ENCODE data around the gene KLHL29. TPM values are rescaled to one million over a fixed set of nuclear protein-coding genes. Genes with fewer than 3 reads are reported as not detected.
A peak's percentile ranks its signal among the peaks of the same experiment; 100 is the strongest.

Gene KLHL29
- total and polyA plus RNA-seq, 5 donors = 1.7 to 4.0 (median 2.0) TPM

GRCh38 chr2:23453432-23453831 lies 68.5 kb downstream of the KLHL29 start:
- H3K4me1 ChIP-seq (ENCODE audit: control insufficient read depth, insufficient read depth, low read length) = no peaks in the 10 kb centered on the region
- H3K27ac ChIP-seq (ENCODE audit: low read length) = no peak overlapping the region
- H3K9me3 ChIP-seq (ENCODE audit: control insufficient read depth, low read length) = no peaks in the 10 kb centered on the region
- ATAC-seq = no peak
- no peak for DNase-seq
- no peaks in the 10 kb centered on the region for H3K27me3 ChIP-seq (ENCODE audit: control insufficient read depth, insufficient read depth)
- intact Hi-C loops (cut with DNase I) = no loop called here
- 67% methylated on average over 8 of the region's 8 CpGs for WGBS
- H3K4me3 ChIP-seq (ENCODE audit: low read length) = no peak overlapping the region

- WGBS = 64% methylated on average over 10 of the region's 10 CpGs
- Histone ChIP-seq H3K9me3 (ENCODE audit: control insufficient read depth, low read length) (no peaks in the 10 kb centered on the region), H3K27ac (ENCODE audit: low read length) (no peak overlapping the region), H3K4me1 (ENCODE audit: control insufficient read depth, insufficient read depth, low read length) (no peaks in the 10 kb centered on the region), H3K4me3 (ENCODE audit: low read length) (no peak overlapping the region), H3K27me3 (ENCODE audit: control insufficient read depth, insufficient read depth) (no peaks in the 10 kb centered on the region)
- intact Hi-C loops (cut with DNase I) = no loop called here
- no peak for ATAC-seq
- DNase-seq = no peak
Observed at GRCh38 chr2:23453836-23454460, 69.0 kb downstream of the KLHL29 start.

- WGBS = 57% methylated on average over 11 of the region's 11 CpGs
- intact Hi-C loops (cut with DNase I) = no loop called here
Observed at GRCh38 chr2:23454501-23455120, 69.6 kb downstream of the KLHL29 start.

GRCh38 chr2:23456396-23456795 lies 71.4 kb downstream of the KLHL29 start:
- no peaks in the 10 kb centered on the region for H3K9me3 ChIP-seq (ENCODE audit: control insufficient read depth, low read length)
- DNase-seq = no peak
- intact Hi-C loops (cut with DNase I) = no loop called here
- ATAC-seq = no peak
- H3K27me3 ChIP-seq (ENCODE audit: control insufficient read depth, insufficient read depth) = no peaks in the 10 kb centered on the region
- no peak overlapping the region for H3K27ac ChIP-seq (ENCODE audit: low read length)
- H3K4me3 ChIP-seq (ENCODE audit: low read length) = no peak overlapping the region
- no peaks in the 10 kb centered on the region for H3K4me1 ChIP-seq (ENCODE audit: control insufficient read depth, insufficient read depth, low read length)
- 97% methylated on average over 17 of the region's 17 CpGs for WGBS

More at GRCh38 chr2:23454501-23455120, 69.6 kb downstream of the KLHL29 start:
- no peak for ATAC-seq
- Histone ChIP-seq H3K9me3 (ENCODE audit: control insufficient read depth, low read length) (no peaks in the 10 kb centered on the region), H3K27me3 (ENCODE audit: control insufficient read depth, insufficient read depth) (no peaks in the 10 kb centered on the region), H3K27ac (ENCODE audit: low read length) (no peak overlapping the region), H3K4me3 (ENCODE audit: low read length) (no peak overlapping the region), H3K4me1 (ENCODE audit: control insufficient read depth, insufficient read depth, low read length) (no peaks in the 10 kb centered on the region)
- no peak for DNase-seq

GRCh38 chr2:23456881-23457760 lies 72.1 kb downstream of the KLHL29 start:
- Histone ChIP-seq H3K4me1 (ENCODE audit: control insufficient read depth, insufficient read depth, low read length) (no peaks in the 10 kb centered on the region), H3K27ac (ENCODE audit: low read length) (no peak overlapping the region), H3K27me3 (ENCODE audit: control insufficient read depth, insufficient read depth) (no peaks in the 10 kb centered on the region), H3K9me3 (ENCODE audit: control insufficient read depth, low read length) (no peaks in the 10 kb centered on the region), H3K4me3 (ENCODE audit: low read length) (no peak overlapping the region)
- ATAC-seq (peak in 1 of 2 donors; percentile 20), DNase-seq (no peak)
- 94% methylated on average over 20 of the region's 20 CpGs for WGBS
- intact Hi-C loops (cut with DNase I) = no loop called here

GRCh38 chr2:23457990-23458682 lies 73.2 kb downstream of the KLHL29 start:
- intact Hi-C loops (cut with DNase I) = no loop called here
- no peak overlapping the region for H3K27ac ChIP-seq (ENCODE audit: low read length)
- DNase-seq (no peak), ATAC-seq (no peak)
- H3K4me3 ChIP-seq (ENCODE audit: low read length) = no peak overlapping the region
- H3K27me3 ChIP-seq (ENCODE audit: control insufficient read depth, insufficient read depth) = no peaks in the 10 kb centered on the region
- H3K9me3 ChIP-seq (ENCODE audit: control insufficient read depth, low read length) = no peaks in the 10 kb centered on the region
- no peaks in the 10 kb centered on the region for H3K4me1 ChIP-seq (ENCODE audit: control insufficient read depth, insufficient read depth, low read length)
- 90% methylated on average over 13 of the region's 13 CpGs for WGBS

GRCh38 chr2:23459032-23459431 lies 74.1 kb downstream of the KLHL29 start:
- Histone ChIP-seq H3K9me3 (ENCODE audit: control insufficient read depth, low read length) (no peaks in the 10 kb centered on the region), H3K4me1 (ENCODE audit: control insufficient read depth, insufficient read depth, low read length) (no peaks in the 10 kb centered on the region), H3K27ac (ENCODE audit: low read length) (no peak overlapping the region), H3K4me3 (ENCODE audit: low read length) (no peak overlapping the region), H3K27me3 (ENCODE audit: control insufficient read depth, insufficient read depth) (no peaks in the 10 kb centered on the region)
- intact Hi-C loops (cut with DNase I) = no loop called here
- WGBS = 78% methylated on average over 2 of the region's 2 CpGs
- DNase-seq = no peak
- ATAC-seq = no peak

- Histone ChIP-seq H3K4me1 (ENCODE audit: control insufficient read depth, insufficient read depth, low read length) (no peaks in the 10 kb centered on the region), H3K27me3 (ENCODE audit: control insufficient read depth, insufficient read depth) (no peaks in the 10 kb centered on the region), H3K9me3 (ENCODE audit: control insufficient read depth, low read length) (no peaks in the 10 kb centered on the region), H3K4me3 (ENCODE audit: low read length) (no peak overlapping the region), H3K27ac (ENCODE audit: low read length) (no peak overlapping the region)
- intact Hi-C loops (cut with DNase I) = no loop called here
- DNase-seq (no peak), ATAC-seq (no peak)
- 84% methylated on average over 1 of the region's 1 CpG for WGBS
Observed at GRCh38 chr2:23460228-23460627, 75.2 kb downstream of the KLHL29 start.

- DNase-seq (no peak), ATAC-seq (no peak)
- Histone ChIP-seq H3K4me3 (ENCODE audit: low read length) (no peak overlapping the region), H3K27ac (ENCODE audit: low read length) (no peak overlapping the region), H3K27me3 (ENCODE audit: control insufficient read depth, insufficient read depth) (no peaks in the 10 kb centered on the region), H3K4me1 (ENCODE audit: control insufficient read depth, insufficient read depth, low read length) (no peaks in the 10 kb centered on the region), H3K9me3 (ENCODE audit: control insufficient read depth, low read length) (no peaks in the 10 kb centered on the region)
- WGBS = 69% methylated on average over 5 of the region's 5 CpGs
- intact Hi-C loops (cut with DNase I) = no loop called here
Observed at GRCh38 chr2:23460993-23461392, 76.0 kb downstream of the KLHL29 start.

- Histone ChIP-seq H3K4me1 (ENCODE audit: control insufficient read depth, insufficient read depth, low read length) (no peaks in the 10 kb centered on the region), H3K4me3 (ENCODE audit: low read length) (no peak overlapping the region), H3K27me3 (ENCODE audit: control insufficient read depth, insufficient read depth) (no peaks in the 10 kb centered on the region), H3K27ac (ENCODE audit: low read length) (no peak overlapping the region), H3K9me3 (ENCODE audit: control insufficient read depth, low read length) (no peaks in the 10 kb centered on the region)
- no peak for DNase-seq
- 49% methylated on average over 6 of the region's 6 CpGs for WGBS
- intact Hi-C loops (cut with DNase I) = no loop called here
- ATAC-seq = no peak
Observed at GRCh38 chr2:23464156-23464555, 79.2 kb downstream of the KLHL29 start.
